ENCODE data around the gene GRK5.

The GRK5 gene

GRCh38 chr10:119365773-119366599, 158.6 kb downstream of the GRK5 start:
- H3K4me1 ChIP-seq (ENCODE audit: low read length), result peaks cover 24% of the 10 kb centered on the region
- H3K4me2 ChIP-seq (ENCODE audit: low read length), result no peak overlapping the region

GRCh38 chr10:119367841-119368549, 160.6 kb downstream of the GRK5 start:
- H3K27ac ChIP-seq (ENCODE audit: low read length), result no peak overlapping the region
- H3K4me3 ChIP-seq (ENCODE audit: low read length), result no peak overlapping the region
- H3K4me1 ChIP-seq (ENCODE audit: low read length), result peaks cover 44% of the 10 kb centered on the region
- peaks cover 3% of the 10 kb centered on the region for H3K36me3 ChIP-seq (replicated peaks; ENCODE audit: low read depth, low read length)
- H3K9ac ChIP-seq (ENCODE audit: low read length), result no peak overlapping the region
- H3K27me3 ChIP-seq (ENCODE audit: low read depth, low read length), result peaks cover 18% of the 10 kb centered on the region
- no peak for TF ChIP-seq EZH2phosphoT487 (IDR thresholded peaks at IDR 0.05; ENCODE audit: low read depth)
- no peak for TF ChIP-seq CTCF (IDR thresholded peaks at IDR 0.05; ENCODE audit: low read depth, low read length)
- H3K4me2 ChIP-seq (ENCODE audit: low read length), result no peak overlapping the region
- no peak overlapping the region for H2AFZ ChIP-seq (ENCODE audit: low read depth, low read length)
- peaks cover 5% of the 10 kb centered on the region; the same call in 1 of the 2 replicates for H3K9me3 ChIP-seq (ENCODE audit: insufficient read depth, low read length)
- H4K20me1 ChIP-seq (ENCODE audit: insufficient read depth, low read length), result peaks cover 5% of the 10 kb centered on the region
- no peaks in the 10 kb centered on the region for H3K79me2 ChIP-seq (ENCODE audit: low read length)

More at GRCh38 chr10:119365773-119366599, 158.6 kb downstream of the GRK5 start:
- Histone ChIP-seq H3K27me3 (ENCODE audit: low read depth, low read length) (peaks cover 15% of the 10 kb centered on the region), H3K9ac (ENCODE audit: low read length) (no peak overlapping the region), H3K27ac (ENCODE audit: low read length) (no peak overlapping the region), H4K20me1 (ENCODE audit: insufficient read depth, low read length) (peaks cover 5% of the 10 kb centered on the region), H2AFZ (ENCODE audit: low read depth, low read length) (no peak overlapping the region), H3K4me3 (ENCODE audit: low read length) (no peak overlapping the region), H3K36me3 (replicated peaks; ENCODE audit: low read depth, low read length) (no peaks in the 10 kb centered on the region), H3K9me3 (ENCODE audit: insufficient read depth, low read length) (no peaks in the 10 kb centered on the region), H3K79me2 (ENCODE audit: low read length) (no peaks in the 10 kb centered on the region)
- TF ChIP-seq CTCF (IDR thresholded peaks at IDR 0.05; ENCODE audit: low read depth, low read length), result no peak
- no peak for TF ChIP-seq EZH2phosphoT487 (IDR thresholded peaks at IDR 0.05; ENCODE audit: low read depth)

- TF ChIP-seq CTCF (IDR thresholded peaks at IDR 0.05; ENCODE audit: low read depth, low read length), result no peak
- no peak for TF ChIP-seq EZH2phosphoT487 (IDR thresholded peaks at IDR 0.05; ENCODE audit: low read depth)
- Histone ChIP-seq H3K27me3 (ENCODE audit: low read depth, low read length) (peaks cover 19% of the 10 kb centered on the region), H3K36me3 (replicated peaks; ENCODE audit: low read depth, low read length) (peaks cover 4% of the 10 kb centered on the region), H4K20me1 (ENCODE audit: insufficient read depth, low read length) (peaks cover 5% of the 10 kb centered on the region), H2AFZ (ENCODE audit: low read depth, low read length) (no peak overlapping the region), H3K4me2 (ENCODE audit: low read length) (peak overlapping the region; percentile 68), H3K27ac (ENCODE audit: low read length) (no peak overlapping the region), H3K4me3 (ENCODE audit: low read length) (peak overlapping the region; percentile 42), H3K9me3 (ENCODE audit: insufficient read depth, low read length) (peaks cover 6% of the 10 kb centered on the region; the same call in 1 of the 2 replicates), H3K4me1 (ENCODE audit: low read length) (peaks cover 50% of the 10 kb centered on the region), H3K79me2 (ENCODE audit: low read length) (no peaks in the 10 kb centered on the region), H3K9ac (ENCODE audit: low read length) (no peak overlapping the region)
Measured at GRCh38 chr10:119368581-119368980, 161.2 kb downstream of the GRK5 start.

Measured in OCI-LY3 (cell line).